ENCODE measurements around the gene GHSR.

- TF ChIP-seq CTCF (IDR thresholded peaks at IDR 0.05) (no peak), POLR2AphosphoS5 (IDR thresholded peaks at IDR 0.05; ENCODE audit: low read depth, low read length) (peak; percentile 38; the same call in 1 of the 2 replicates)
These were observed 45.2 kb downstream of the GHSR start for GRCh38 chr3:172402892-172403643.
